ENCODE results near the gene NISCH. TPM values are rescaled to one million over a fixed set of nuclear protein-coding genes. Genes with fewer than 3 reads are reported as not detected.

The NISCH gene
- polyA plus RNA-seq, 2 of the 4 experiments (the other 2 are of a cell fraction) = 17.3 to 18.2 TPM

- no peak for TF ChIP-seq POLR2AphosphoS2 (conservative IDR thresholded peaks at IDR 0.05; ENCODE audit: low read length)
- no peak for TF ChIP-seq PHF8 (IDR thresholded peaks at IDR 0.05; ENCODE audit: borderline replicate concordance, low read depth)
- TF ChIP-seq CTCF (IDR thresholded peaks at IDR 0.05) = no peak
- no peak for TF ChIP-seq EHF (CRISPR knock-in tag; IDR thresholded peaks at IDR 0.05)
- TF ChIP-seq HOXA7 (CRISPR knock-in tag; IDR thresholded peaks at IDR 0.05) = no peak
- TF ChIP-seq CHD4 (IDR thresholded peaks at IDR 0.05; ENCODE audit: borderline replicate concordance) = no peak
- no peak for TF ChIP-seq HOXB5 (CRISPR knock-in tag; IDR thresholded peaks at IDR 0.05)
- TF ChIP-seq ATOH8 (CRISPR knock-in tag; IDR thresholded peaks at IDR 0.05; ENCODE audit: low read depth) = no peak
- no peak for TF ChIP-seq CHD2 (IDR thresholded peaks at IDR 0.05; ENCODE audit: low read length, partially characterized antibody)
- TF ChIP-seq ZSCAN20 (CRISPR knock-in tag; IDR thresholded peaks at IDR 0.05) = no peak
- TF ChIP-seq BHLHE40 (IDR thresholded peaks at IDR 0.05; ENCODE audit: low read depth, low read length) = no peak
- TF ChIP-seq USF2 (IDR thresholded peaks at IDR 0.05) = no peak
- no peak for TF ChIP-seq HES2 (IDR thresholded peaks at IDR 0.05)
- no peak for TF ChIP-seq EHMT2 (IDR thresholded peaks at IDR 0.05; ENCODE audit: low read depth)
- no peak for FAIRE-seq
- Histone ChIP-seq H3K4me2 (no peak overlapping the region), H3K9me3 (no peaks in the 10 kb centered on the region), H3K27ac (no peak overlapping the region), H3K4me1 (no peaks in the 10 kb centered on the region), H3K4me3 (no peak overlapping the region)
- no peak for DNase-seq (ENCODE audit: low read depth in 1 of 2, low spot score in 1 of 2)
- ChIA-PET POLR2A (no interaction called here), CTCF (interaction anchor here (0.6 to 20.8 kb wide), 5 partner anchors 15 to 431 kb away, joined by 3 to 351 read pairs (median 3); partner anchors contain the start of genes SEMA3G and TNNC1)
- no peak for ATAC-seq
- 64% methylated on average over 4 of the region's 4 CpGs for WGBS (ENCODE audit: missing lambda C conversion rate)
Measured at GRCh38 chr3:52432691-52433141, 22.7 kb upstream of the NISCH start.

GRCh38 chr3:52433328-52433995 is 21.9 kb upstream of the NISCH start:
- ChIA-PET POLR2A (no interaction called here), CTCF (interaction anchor here (1.0 to 20.8 kb wide), 2 partner anchors 14 to 289 kb away, joined by 3 to 351 read pairs; partner anchors contain the start of genes SEMA3G and TNNC1)
- no peak overlapping the region for H3K27ac ChIP-seq
- no peak overlapping the region for H3K4me3 ChIP-seq
- no peak overlapping the region for H3K4me2 ChIP-seq
- DNase-seq (ENCODE audit: low read depth in 1 of 2, low spot score in 1 of 2) (no peak), ATAC-seq (no peak), FAIRE-seq (no peak)
- no peaks in the 10 kb centered on the region for H3K9me3 ChIP-seq
- 72% methylated on average over 10 of the region's 10 CpGs for WGBS (ENCODE audit: missing lambda C conversion rate)
- TF ChIP-seq ZFP36 (IDR thresholded peaks at IDR 0.05; ENCODE audit: borderline replicate concordance, partially characterized antibody) = no peak
- TF ChIP-seq NPAS2 (CRISPR knock-in tag; IDR thresholded peaks at IDR 0.05; ENCODE audit: borderline replicate concordance) = no peak
- no peak for TF ChIP-seq EHMT2 (IDR thresholded peaks at IDR 0.05; ENCODE audit: low read depth)
- TF ChIP-seq USF2 (IDR thresholded peaks at IDR 0.05) = no peak
- no peak for TF ChIP-seq EP300 (IDR thresholded peaks at IDR 0.05)
- no peak for TF ChIP-seq SREBF2 (IDR thresholded peaks at IDR 0.05)
- no peak for TF ChIP-seq NR3C1 (IDR thresholded peaks at IDR 0.05)
- TF ChIP-seq HOXB5 (CRISPR knock-in tag; IDR thresholded peaks at IDR 0.05) = no peak
- TF ChIP-seq REST (IDR thresholded peaks at IDR 0.05) = no peak
- no peak for TF ChIP-seq ZC3H11A (IDR thresholded peaks at IDR 0.05)
- no peak for TF ChIP-seq GATA3 (IDR thresholded peaks at IDR 0.05; ENCODE audit: borderline replicate concordance)
- no peak for TF ChIP-seq KDM1A (IDR thresholded peaks at IDR 0.05; ENCODE audit: low read depth)
- TF ChIP-seq HDAC2 (IDR thresholded peaks at IDR 0.05) = no peak
- no peak for TF ChIP-seq ESRRA (IDR thresholded peaks at IDR 0.05; ENCODE audit: borderline replicate concordance, low read length)
- no peak for TF ChIP-seq ZSCAN20 (CRISPR knock-in tag; IDR thresholded peaks at IDR 0.05)
- no peak for TF ChIP-seq RFX5 (IDR thresholded peaks at IDR 0.05)
- no peaks in the 10 kb centered on the region for H3K4me1 ChIP-seq
